ENCODE measurements around the gene PRKRIP1.
"Not testable (repeated sequence)": the region's sequence is repeated elsewhere in the genome, so short reads cannot be mapped to it uniquely, and the experiment has no call there.

PRKRIP1 gene

GRCh38 chr7:102460467-102460866 lies 64.3 kb downstream of the PRKRIP1 start:
- no peak for DNase-seq

DNA sequence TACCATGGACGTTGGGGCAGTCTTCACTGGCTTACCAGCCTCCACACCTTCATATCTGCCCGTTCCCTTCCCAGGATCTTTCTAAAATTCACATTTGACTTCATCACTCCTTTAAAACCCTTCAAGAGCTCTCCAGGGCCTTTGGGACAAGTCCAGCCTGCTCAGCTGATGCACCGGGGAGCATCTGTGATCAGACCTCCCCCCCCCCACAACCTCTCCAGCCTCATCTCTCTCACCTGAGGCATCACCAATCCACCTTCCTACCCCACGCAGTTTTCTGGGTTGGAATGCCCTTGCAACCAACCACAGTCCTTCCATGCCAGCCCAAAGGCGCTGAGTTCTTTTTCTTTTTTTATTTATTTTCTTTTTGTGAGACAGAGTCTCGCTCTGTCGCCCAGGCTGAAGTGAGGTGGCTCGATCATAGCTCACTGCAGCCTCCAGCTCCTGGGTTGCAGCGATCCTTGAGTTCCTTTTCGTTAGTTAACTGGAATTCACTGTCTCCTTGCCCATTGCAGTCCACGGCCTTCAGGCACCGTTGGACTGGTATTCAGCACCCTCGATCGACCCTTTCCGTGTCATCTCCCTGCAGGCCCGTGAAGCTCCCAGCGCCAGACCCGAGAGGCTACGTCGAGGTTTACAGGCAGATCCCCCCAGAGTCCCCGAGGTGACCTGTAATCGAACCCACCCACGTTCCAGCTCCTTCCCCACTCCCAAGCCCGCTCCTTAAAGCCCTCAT lies 67.8 kb downstream of the PRKRIP1 start:
- DNase-seq, result peak; percentile 22

DNA sequence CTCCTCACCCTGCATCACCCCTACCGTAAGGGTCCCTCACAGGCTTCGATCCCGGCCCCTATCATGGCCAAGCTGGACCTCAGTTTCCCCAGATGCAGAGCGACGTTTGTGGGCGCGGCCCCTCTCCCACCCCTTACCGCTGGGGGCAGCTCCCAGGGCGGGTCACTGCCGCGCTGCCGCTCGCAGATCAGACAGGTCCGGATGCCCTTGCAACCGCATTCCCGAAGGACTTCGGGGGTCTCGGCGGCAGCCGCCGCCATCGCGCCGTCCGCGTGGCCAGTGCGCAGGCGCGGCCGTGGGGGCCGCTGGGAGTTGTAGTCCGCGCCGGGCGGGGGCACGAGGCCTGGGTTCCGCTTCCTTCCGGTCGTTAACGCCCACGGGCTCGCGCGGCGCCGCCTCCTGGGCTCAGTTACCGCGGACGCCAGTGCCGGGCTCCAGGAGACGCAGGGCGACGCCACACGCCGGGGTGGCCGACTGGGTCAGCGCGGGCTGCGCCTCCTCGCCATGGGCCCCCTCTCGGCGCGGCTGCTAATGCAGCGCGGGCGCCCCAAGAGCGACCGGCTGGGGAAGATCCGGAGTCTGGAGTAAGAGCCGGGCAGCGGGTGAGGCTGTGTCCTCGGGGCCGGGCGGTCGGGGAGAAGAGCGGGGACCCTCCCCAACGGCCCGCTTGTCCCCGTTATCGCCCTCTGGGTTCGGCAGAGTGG lies 68.6 kb downstream of the PRKRIP1 start, which contains the start of the genes ALKBH4 and LRWD1:
ALKBH4 (minus strand) TSS at position 287 of the 704 bp plus-strand sequence; CDS start at position 260, 27 bp downstream.
LRWD1 (plus strand) TSS at position 408 of the 704 bp plus-strand sequence; CDS start at position 505, 97 bp downstream.
- DNase-seq, result peak; percentile 93

DNA sequence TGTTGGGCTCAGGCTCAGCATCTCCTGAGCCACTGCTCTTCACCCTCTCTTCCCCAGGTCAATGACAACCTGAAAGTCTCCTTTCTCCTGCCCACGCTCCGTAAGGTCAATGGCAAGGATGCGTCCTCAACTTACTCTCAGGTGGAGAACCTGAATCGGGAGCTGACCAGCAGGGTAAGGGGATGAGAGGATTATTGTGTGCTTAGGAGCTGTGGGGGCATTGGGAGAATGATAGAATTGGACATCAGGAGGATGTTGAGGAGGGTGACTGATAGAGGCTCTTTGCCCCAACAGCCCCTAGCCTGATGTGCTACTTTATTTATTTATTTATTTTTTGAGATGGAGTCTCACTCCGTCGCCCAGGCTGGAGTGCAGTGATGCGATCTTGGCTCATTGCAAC lies 69.9 kb downstream of the PRKRIP1 start:
- DNase-seq, result no peak

GRCh38 chr7:102467581-102468477 lies 71.7 kb downstream of the PRKRIP1 start:
- DNase-seq, result no peak

- no peak for DNase-seq
Observed at GRCh38 chr7:102468478-102469350, 72.6 kb downstream of the PRKRIP1 start.

GRCh38 chr7:102469351-102469971 lies 73.3 kb downstream of the PRKRIP1 start:
- DNase-seq, result no peak

DNA sequence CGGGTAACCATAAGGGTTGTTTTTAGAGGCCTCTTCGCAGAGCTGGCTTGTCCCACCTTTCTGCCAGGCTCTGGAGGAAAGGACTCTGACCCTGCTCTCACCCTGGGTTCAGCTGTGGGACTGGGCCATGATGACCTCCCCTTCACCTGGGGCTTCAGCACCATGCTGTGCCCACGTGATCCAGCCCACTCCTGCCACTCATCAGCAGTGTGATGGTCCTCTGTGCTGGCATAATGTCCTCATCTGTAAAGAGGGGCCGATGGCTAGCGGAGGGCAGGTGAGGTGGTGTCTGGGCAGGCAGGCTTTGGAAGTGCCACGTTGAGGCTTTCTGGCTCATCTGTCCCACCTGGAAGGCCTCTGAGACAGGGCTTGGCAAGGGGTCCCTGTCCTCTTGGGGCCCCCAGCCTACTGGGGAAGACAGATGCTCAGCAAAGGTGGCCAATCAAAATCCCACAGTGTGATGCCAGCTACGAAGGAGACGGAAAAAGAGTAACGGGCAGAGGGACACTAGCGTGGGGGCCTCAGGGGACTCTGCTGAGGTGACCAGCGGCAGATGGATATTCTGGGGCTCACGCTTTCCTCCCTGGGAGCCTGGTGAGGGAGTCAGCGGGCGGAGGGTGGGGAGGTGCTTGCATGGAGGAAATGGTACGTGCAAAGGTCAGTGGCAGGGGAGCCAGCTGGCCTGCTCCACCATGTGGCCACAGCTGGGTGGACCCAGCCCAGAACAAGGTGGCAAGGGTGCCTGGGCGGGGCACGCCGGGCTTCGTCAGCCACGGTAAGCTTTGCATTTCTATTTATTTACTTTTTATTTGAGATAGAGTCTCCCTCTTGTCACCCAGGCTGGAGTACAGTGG lies 74.0 kb downstream of the PRKRIP1 start:
- no peak for DNase-seq

DNA sequence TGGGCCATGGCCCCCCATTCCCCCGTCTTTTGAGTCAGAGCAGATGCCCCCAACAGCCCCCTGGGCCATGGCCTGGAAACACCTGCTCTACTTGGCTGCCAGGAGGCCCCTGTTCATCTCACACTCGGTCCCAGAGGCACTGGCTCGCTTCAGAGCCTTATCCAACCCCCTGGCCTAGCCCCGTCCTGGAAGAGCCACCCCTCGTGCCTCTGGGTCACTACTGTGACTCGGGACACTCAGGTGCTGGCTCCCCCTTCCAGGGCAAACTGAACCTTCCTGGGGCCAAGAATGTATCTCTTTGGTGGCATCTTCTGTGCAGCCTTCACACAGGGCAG lies 75.6 kb downstream of the PRKRIP1 start:
- no peak for DNase-seq

- DNase-seq, result no peak
Observed at GRCh38 chr7:102472126-102473041, 76.2 kb downstream of the PRKRIP1 start.

DNA sequence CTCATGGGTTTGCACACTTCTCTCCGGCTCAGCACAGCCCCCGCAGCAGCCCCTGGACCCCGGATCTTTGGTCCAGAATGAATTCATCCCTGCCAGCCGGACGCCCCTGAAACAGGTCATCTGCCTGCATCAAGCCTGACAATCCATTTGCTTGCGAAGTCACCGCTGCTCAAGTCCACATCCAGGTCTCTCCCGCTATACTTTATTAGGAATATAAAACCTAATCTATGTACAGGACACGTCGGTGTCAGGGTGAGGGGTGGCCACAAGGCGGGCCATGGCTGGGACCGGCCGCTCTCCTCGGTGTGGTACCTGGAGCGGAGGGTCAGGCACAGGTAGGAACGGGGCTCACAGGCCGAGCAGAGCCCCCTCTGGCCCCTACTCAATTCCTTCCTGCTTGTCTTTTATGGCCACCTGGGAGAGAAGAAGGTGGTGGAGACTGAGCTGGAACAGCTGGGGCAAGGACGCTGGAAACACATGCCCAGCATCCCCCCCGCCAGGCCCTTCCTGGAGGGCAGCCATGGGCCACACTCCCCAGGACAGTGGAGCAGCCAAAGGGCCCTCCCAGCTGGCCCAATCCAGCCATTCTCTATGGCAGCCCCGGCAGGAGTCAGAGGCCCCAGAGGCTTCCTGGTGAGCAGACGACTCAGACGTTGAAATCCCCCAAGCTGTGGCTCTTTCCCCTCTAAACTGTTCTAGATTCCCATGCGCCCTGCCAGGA lies 77.3 kb downstream of the PRKRIP1 start:
- no peak for DNase-seq

DNA sequence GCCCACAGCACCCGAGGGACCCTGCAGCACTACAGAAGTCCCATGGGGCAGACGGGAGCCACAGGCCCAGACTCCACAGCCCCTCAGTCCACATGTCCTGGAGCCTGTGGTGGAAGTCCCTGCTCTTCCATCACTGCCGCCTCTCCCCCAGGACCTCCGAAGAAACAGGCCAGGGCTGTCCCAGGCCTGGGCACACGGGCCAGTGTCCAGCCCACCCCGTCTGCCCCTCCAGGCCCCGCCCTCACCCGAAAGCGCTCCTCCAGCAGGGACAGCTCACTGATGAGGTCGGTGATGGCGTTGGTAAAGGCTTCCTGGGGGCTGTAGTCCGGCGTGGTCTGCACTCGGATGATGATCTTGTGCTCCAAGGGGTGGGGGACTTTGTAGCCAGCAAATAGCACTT lies 78.0 kb downstream of the PRKRIP1 start:
- DNase-seq, result not testable (repeated sequence)

DNA sequence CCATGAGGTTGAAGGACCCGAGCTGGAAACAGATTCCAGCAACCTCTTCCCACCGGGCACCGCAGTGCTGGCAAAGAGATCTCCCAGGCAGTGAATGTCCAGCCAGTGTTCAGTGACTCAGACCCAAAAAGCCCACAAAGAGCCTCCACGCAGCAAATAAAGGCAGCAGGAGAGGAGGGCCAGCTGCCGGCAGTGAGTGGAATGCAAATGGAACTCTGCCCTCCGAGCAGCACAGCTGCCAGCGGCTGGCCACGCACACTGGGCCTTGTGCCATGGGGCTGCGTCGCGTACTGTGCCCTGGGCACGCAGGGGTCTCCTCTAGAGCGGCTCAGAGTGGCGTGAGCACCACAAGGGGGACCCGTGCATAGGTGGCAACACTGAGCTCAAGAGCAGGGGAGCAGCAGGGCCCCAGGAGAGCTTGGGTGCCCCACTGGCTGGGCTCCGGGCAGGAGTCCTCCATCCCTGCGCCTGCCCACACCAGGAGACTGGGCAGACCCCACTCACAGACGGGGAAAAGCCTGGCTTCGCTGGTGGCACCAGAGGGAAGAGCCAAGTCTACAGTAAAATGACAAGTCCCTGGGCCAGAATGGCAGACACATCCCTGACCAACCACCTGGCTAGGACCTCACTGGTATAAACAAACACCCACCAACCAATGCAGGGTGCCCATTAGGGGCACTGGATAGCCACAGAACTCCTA lies 78.7 kb downstream of the PRKRIP1 start:
- not testable (repeated sequence) for DNase-seq

Measured in NCI-H146 (cell line).